Right hindlimb (tissue), 1 donor: ENCODE data around the gene PRTG.
"Not testable (repeated sequence)": the region's sequence is repeated elsewhere in the genome, so short reads cannot be mapped to it uniquely, and the experiment has no call there.

Source experiments
- DNase-seq: peaks from one replicate; pipeline ENCODE4 v3.0.0-alpha.2; 2018

The PRTG gene

DNA sequence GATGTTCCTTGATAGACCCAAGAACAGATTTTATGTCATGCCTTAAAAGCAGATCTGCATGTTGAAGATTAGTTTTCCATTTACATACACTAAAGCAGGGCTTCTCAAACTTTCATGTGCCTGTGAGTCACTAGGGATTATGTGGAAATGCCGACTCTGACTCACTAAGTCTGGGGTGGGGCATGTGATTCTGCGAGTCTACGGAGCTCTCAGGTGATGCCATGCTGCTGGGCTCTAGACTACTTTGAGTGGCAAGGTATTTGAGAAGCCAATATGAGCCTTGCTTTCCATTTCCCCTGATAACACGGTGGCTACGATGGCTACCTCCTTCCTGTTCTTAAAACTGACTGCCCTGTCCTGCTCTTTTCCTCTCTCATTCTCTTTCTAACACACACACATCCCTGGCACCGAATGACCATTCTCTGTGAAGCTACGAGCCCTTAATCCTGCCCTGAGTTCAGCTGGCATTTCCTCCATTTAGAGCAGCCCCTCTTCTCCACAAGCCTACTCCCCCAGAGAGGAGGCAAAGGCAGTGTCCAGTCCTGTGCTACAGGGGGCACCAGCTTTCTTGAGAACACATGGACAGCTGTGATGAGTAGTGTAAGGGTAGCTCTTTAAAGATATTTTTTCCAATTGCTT lies 115.1 kb downstream of the PRTG start:
- no peak for DNase-seq

DNA sequence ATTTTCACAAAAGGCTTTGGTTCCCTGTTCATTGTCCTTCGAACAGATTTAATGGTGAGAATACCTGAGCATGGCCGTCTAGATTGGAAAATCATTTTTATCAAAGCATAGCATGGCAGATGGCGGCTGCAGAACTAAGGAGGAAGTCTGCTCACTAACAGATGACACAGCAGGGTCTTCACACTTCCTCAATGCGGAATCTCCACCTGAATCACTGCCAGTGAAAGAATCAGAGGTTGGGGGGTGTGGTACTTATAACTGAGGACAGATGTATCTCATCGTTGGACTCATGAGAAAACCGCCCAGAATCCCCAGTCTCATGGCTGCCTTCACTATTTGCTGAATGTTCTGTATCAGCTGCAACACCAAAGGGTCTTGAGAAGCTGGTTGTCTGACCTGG lies 123.2 kb downstream of the PRTG start:
- DNase-seq, result no peak

- no peak for DNase-seq
Observed at GRCh38 chr15:55618387-55618786, 124.6 kb downstream of the PRTG start.

DNA sequence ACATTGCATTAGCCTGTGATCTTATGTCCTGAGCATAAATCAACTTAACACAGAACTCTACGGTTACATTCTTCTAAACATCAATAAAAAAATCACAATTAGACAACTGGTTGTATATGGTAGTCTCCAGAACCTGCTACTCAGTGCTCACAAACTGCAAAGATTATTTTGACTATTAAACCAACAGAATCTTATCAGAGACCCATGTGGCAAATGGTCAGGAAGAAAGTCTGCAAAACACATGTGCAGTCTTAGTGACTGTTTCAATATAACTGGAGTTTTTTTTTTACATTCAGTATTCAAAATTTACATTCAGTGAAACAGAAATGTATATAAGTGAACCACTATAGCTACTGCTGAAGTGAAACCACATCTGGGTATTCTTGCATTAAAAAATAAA lies 127.5 kb downstream of the PRTG start:
- DNase-seq, result no peak

- no peak for DNase-seq
Observed at GRCh38 chr15:55613727-55614126, 129.2 kb downstream of the PRTG start.

GRCh38 chr15:55606214-55606613 lies 136.7 kb downstream of the PRTG start:
- no peak for DNase-seq

GRCh38 chr15:55601374-55601773 lies 141.6 kb downstream of the PRTG start:
- DNase-seq, result no peak

DNA sequence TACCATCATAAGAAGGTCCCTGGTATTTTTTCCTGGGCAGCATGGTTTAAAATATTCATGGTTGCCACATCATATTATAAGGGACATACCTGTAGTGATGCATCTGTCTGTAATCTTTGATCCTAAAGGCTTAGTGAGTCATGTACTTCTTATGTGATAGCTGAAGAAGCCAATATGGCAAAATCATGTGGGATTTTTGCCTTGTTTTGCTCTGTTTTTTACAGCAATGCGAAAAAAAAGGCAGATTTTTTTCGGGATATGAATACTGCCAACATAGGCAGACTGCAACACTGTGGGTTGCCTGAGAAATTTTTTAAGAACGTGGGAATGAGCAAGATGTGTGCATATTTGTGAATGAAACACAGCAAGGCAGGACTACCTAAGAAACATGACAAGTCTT lies 143.5 kb downstream of the PRTG start:
- DNase-seq, result no peak

DNA sequence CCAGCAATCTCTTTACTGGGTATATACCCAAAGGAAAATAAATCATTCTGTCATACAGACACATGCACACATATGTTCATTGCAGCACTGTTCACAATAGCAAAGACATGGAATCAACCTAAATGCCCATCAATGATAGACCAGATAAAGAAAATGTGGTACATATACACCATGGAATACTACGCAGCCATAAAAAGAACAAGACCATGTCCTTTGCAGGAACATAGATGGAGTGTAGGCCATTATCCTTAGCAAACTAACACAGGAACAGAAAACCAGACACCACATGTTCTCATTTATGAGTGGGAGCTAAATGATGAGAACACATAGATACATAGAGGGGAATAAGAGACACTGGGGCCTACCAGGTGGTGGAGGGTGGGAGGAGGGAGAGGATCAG lies 149.9 kb downstream of the PRTG start:
- not testable (repeated sequence) for DNase-seq

GRCh38 chr15:55590788-55591187 lies 152.2 kb downstream of the PRTG start:
- DNase-seq, result no peak

DNA sequence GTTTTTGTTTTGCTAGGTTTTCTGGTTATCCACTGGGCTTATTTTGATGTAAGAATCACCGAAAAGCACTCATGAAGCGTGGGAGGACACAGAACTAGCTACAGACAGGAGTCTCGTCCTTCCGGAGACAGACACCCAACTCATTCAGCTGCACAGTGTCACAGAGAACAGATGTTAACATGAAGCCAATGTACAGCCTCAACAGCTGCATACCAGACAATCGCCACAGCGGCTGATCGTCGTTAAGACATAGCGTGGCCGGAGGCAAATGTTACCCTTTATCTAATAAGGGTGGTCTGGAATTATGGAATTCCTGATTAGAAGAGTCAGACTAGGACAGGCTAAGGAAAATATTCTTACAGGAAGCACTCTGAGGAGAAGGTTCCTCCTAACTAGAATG lies 153.7 kb downstream of the PRTG start:
- peak; percentile 22 for DNase-seq

- DNase-seq, result no peak
Observed at GRCh38 chr15:55588815-55589115, 154.2 kb downstream of the PRTG start.

GRCh38 chr15:55588070-55588814 lies 154.7 kb downstream of the PRTG start, which contains the start of gene PYGO1:
Gene PYGO1, minus strand, starts transcription at chr15:55588345. Its CDS starts 462 bp downstream, at chr15:55587883.
- DNase-seq, result peak; percentile 84

GRCh38 chr15:55587321-55588069 lies 155.5 kb downstream of the PRTG start:
- peak; percentile 75 for DNase-seq

DNA sequence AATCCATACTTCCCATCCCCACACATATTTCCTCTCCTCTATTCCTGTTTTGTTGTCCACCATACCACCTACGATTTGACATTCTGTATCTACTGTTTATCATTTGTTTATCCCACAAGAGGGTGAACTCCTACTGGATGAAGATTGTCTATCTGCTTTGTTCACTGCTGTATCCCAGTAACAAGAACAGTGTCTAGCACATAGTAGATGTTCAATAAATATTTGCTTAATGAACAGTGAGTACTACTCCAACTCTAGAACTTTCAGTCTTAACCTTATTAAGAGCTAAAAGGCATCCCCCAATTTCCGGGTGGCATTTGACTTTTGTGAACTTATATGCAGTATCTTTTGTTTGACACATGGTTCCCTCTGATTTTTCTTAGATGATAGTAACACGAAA lies 156.1 kb downstream of the PRTG start:
- DNase-seq, result no peak

DNA sequence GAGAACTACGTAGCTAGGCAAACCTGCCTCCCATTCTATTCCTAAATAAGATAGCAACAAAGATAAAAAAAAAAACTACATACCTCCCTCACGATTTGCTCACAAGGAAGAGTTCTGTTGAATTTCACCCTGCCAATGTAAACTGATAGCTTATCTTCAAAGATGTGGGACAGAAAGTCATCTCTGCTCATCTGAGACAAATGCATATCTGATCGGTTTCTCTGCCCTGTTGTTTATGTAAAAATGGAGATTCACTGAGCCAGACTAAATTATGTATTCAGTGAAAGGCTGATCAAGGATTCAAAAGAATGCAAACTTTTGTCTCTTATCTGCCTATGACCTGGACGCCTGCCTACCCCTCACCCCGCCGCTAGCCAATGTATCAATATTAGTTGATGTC lies 166.0 kb downstream of the PRTG start:
- no peak for DNase-seq

GRCh38 chr15:55574096-55574495 lies 168.9 kb downstream of the PRTG start:
- no peak for DNase-seq

- no peak for DNase-seq
Observed at GRCh38 chr15:55573224-55573623, 169.7 kb downstream of the PRTG start.

DNA sequence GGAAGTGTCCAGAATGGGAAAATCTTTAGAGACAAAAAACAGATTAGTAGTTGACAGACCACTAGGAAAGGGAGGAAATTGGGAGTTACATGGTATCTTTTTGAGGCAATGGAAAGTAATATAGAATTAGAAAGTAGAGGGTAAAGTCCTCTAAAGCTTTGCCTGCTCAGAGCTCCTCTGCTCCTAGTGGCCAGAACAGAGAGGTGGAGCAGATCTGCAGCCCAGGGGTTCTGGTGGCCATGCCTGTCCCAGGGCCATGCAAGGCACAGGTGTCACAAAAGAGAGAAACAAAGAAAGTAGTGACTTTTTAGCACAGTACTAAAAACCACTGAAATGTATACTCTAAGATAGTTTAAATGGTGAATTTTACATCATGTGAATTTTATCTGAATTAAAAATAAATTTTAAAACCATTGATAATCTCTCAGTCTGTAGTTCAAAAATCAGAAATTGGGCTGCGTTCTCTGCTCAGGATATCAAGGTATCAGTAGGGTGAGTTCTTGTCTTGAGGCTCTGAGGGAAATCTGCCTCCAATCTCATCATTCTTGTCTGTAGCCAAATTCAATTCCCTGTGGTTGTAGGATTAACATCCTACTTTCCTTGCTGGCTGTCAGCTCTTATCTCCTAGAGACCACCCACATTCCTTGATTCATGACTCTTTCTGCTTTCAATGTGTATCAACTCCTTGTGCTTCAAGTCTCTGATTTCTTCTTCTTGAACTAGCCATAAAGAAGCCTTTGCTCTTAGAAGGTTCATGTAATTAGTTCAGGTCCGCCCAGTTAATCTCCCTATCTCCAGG lies 178.4 kb downstream of the PRTG start:
- no peak for DNase-seq

GRCh38 chr15:55562601-55563000 lies 180.4 kb downstream of the PRTG start:
- DNase-seq, result no peak
